Esophagus squamous epithelium (tissue), 5 donors: ENCODE data around the gene STAG1. TPM values are rescaled to one million over a fixed set of nuclear protein-coding genes. Genes with fewer than 3 reads are reported as not detected.

Experiments used
- DNase-seq: peaks from one replicate; lab custom pipeline; 2025; lab: John Stamatoyannopoulos, UW
- H3K27ac ChIP-seq, 4 donors: fragments of 200-600 bp; sonication (generic); one replicate each; pipeline ENCODE4 v1.5.1; 2016 to 2019; ENCODE audit warnings: mild to moderate bottlenecking in 1 of 4
- H3K27me3 ChIP-seq, 4 donors: fragments of 200-600 bp; sonication (generic); 1 replicate in 3 of 4; 2 replicates in 1 of 4; pipeline versions ENCODE4 v1.5.1 to v1.6.0; 2017 to 2021; ENCODE audit warnings: antibody characterized with exemption in 1 of 4
- H3K36me3 ChIP-seq, 3 donors: fragments of 200-600 bp; sonication (generic); one replicate each; pipeline ENCODE4 v1.5.1; 2016 to 2019
- H3K4me1 ChIP-seq, 3 donors: fragments of 200-600 bp; sonication (generic); one replicate each; pipeline ENCODE4 v1.5.1; 2017 to 2019
- H3K4me3 ChIP-seq, 4 donors: fragments of 200-600 bp; sonication (generic); 1 replicate in 3 of 4; 2 replicates in 1 of 4; pipeline ENCODE4 v1.5.1; 2016 to 2019; ENCODE audit warnings: mild to moderate bottlenecking in 2 of 4, moderate library complexity in 1 of 4
- H3K9me3 ChIP-seq, 3 donors: fragments of 200-600 bp; sonication (generic); one replicate each; pipeline ENCODE4 v1.5.1; 2016 to 2019
- CTCF ChIP-seq, 6 experiments: fragments of 450-650 bp in 4 of 6; fragments of 200-600 bp in 2 of 6; sonication (generic) in 2 of 6; IDR thresholded peaks; one replicate each; pipeline ENCODE4 v1.5.1; 2016 to 2019; ENCODE audit warnings: antibody characterized with exemption in 6 of 6, mild to moderate bottlenecking in 4 of 6, moderate library complexity in 4 of 6
- POLR2A ChIP-seq, 4 donors: fragments of 450-650 bp; IDR thresholded peaks; one replicate each; pipeline ENCODE4 v1.6.1; 2017; ENCODE audit warnings: antibody characterized with exemption in 4 of 4, mild to moderate bottlenecking in 4 of 4, moderate library complexity in 3 of 4
- WGBS, 2 donors: methylation state at CpG; one replicate each; pipeline ENCODE4 v1.1.5; 2018; 5-methylcytosine and 5-hydroxymethylcytosine counted together
- intact Hi-C: fragments of 100-400 bp; cut with DNase I; formaldehyde crosslinking; loops from one replicate; pipeline ENCODE4 v1.15.0; 2022
- total RNA-seq, 4 donors: library from RNA; depleted of rRNA; stranded (reverse); fragments of >200 nt; gene quantifications; one replicate each; pipeline ENCODE4 v1.1.0, GENCODE V29; 2016
- donor health status: DM: yes; HTN: yes; CAD: no.

The STAG1 gene
- total RNA-seq, 4 donors from 2014 or later: 10.9 to 42.9 (median 24.9) TPM

DNA sequence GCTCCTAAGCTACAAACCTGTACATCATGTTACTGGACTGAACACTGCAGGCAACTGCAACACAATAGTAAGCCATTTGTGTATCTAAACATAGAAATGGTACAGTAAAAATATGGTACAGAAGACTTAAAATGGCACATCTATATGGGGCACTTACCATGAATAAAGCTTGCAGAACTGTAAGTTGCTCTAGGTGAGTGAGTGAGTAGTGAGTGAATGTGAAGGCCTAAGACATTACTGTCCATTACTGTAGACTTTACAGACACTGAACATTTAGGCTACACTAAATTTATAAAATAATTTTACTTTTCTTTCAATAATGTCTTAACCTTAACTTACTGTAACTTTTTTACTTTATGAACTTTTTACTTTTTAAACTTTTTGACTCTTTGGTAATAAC is 76.2 kb downstream of the STAG1 start:
- DNase-seq: no peak
- H3K4me1 ChIP-seq: peaks cover 0 to 9% (median 0%) of the 10 kb centered on the region in 3 donors
- no peaks in the 10 kb centered on the region for H3K9me3 ChIP-seq
- H3K27me3 ChIP-seq: no peaks in the 10 kb centered on the region
- H3K27ac ChIP-seq: no peak overlapping the region
- H3K36me3 ChIP-seq: peaks cover 0 to 6% (median 0%) of the 10 kb centered on the region in 3 donors
- intact Hi-C loops: no loop called here
- TF ChIP-seq POLR2A (IDR thresholded peaks at IDR 0.05) (no peak), CTCF (IDR thresholded peaks at IDR 0.05) (no peak)
- H3K4me3 ChIP-seq: no peak overlapping the region

GRCh38 chr3:136675150-136675858 is 76.9 kb downstream of the STAG1 start:
- no peak for DNase-seq
- H3K4me3 ChIP-seq: no peak overlapping the region
- no peak overlapping the region for H3K27ac ChIP-seq
- 85 to 86% methylated on average over 2 of the region's 2 CpGs for WGBS, 2 donors
- peaks cover 0 to 9% (median 0%) of the 10 kb centered on the region in 3 donors for H3K4me1 ChIP-seq
- H3K36me3 ChIP-seq: peaks cover 0 to 8% (median 0%) of the 10 kb centered on the region in 3 donors
- intact Hi-C loops: no loop called here
- no peaks in the 10 kb centered on the region for H3K9me3 ChIP-seq
- H3K27me3 ChIP-seq: no peaks in the 10 kb centered on the region
- no peak for TF ChIP-seq CTCF (IDR thresholded peaks at IDR 0.05)
- no peak for TF ChIP-seq POLR2A (IDR thresholded peaks at IDR 0.05)

GRCh38 chr3:136672457-136672856 is 79.7 kb downstream of the STAG1 start:
- 81 to 96% methylated on average over 1 of the region's 1 CpG for WGBS, 2 donors
- intact Hi-C loops: no loop called here
- no peak overlapping the region for H3K27ac ChIP-seq
- DNase-seq: no peak
- TF ChIP-seq POLR2A (IDR thresholded peaks at IDR 0.05) (no peak), CTCF (IDR thresholded peaks at IDR 0.05) (no peak)
- H3K27me3 ChIP-seq: no peaks in the 10 kb centered on the region
- H3K4me3 ChIP-seq: no peak overlapping the region
- no peaks in the 10 kb centered on the region for H3K9me3 ChIP-seq
- peaks cover 0 to 8% (median 0%) of the 10 kb centered on the region in 3 donors for H3K36me3 ChIP-seq
- peaks cover 0 to 9% (median 0%) of the 10 kb centered on the region in 3 donors for H3K4me1 ChIP-seq

GRCh38 chr3:136671921-136672320 is 80.3 kb downstream of the STAG1 start:
- intact Hi-C loops: no loop called here
- Histone ChIP-seq H3K27me3 (no peaks in the 10 kb centered on the region), H3K4me1 (peaks cover 0 to 9% (median 0%) of the 10 kb centered on the region in 3 donors), H3K9me3 (no peaks in the 10 kb centered on the region), H3K4me3 (no peak overlapping the region), H3K36me3 (peaks cover 0 to 8% (median 0%) of the 10 kb centered on the region in 3 donors), H3K27ac (no peak overlapping the region)
- TF ChIP-seq POLR2A (IDR thresholded peaks at IDR 0.05) (no peak), CTCF (IDR thresholded peaks at IDR 0.05) (no peak)
- no peak for DNase-seq

- peaks cover 0 to 8% (median 0%) of the 10 kb centered on the region in 3 donors for H3K36me3 ChIP-seq
- TF ChIP-seq POLR2A (IDR thresholded peaks at IDR 0.05) (no peak), CTCF (IDR thresholded peaks at IDR 0.05) (no peak)
- DNase-seq: no peak
- peaks cover 0 to 9% (median 0%) of the 10 kb centered on the region in 3 donors for H3K4me1 ChIP-seq
- H3K27me3 ChIP-seq: no peaks in the 10 kb centered on the region
- no peak overlapping the region for H3K27ac ChIP-seq
- intact Hi-C loops: no loop called here
- no peaks in the 10 kb centered on the region for H3K9me3 ChIP-seq
- 92 to 100% methylated on average over 1 of the region's 1 CpG for WGBS, 2 donors
- no peak overlapping the region for H3K4me3 ChIP-seq
Measured at GRCh38 chr3:136670166-136670565, 82.0 kb downstream of the STAG1 start.
